SK-N-MC (cell line): ENCODE results near the gene ARIH2.

Experiments used
- EZH2 ChIP-seq: fragments of 200-600 bp; sonication (generic); IDR thresholded peaks from one replicate; pipeline ENCODE4 v1.6.1; 2017; ENCODE audit warnings: antibody characterized with exemption
- FOXP2 ChIP-seq: optimal IDR thresholded peaks from 2 replicates; pipeline ENCODE3; 2011; ENCODE audit warnings: mild to moderate bottlenecking, moderate library complexity; ENCODE audit not compliant: insufficient read depth; ENCODE audit errors: extremely low read length, control extremely low read depth
- POLR2AphosphoS5 ChIP-seq: IDR thresholded peaks from 2 replicates; pipeline ENCODE4 v1.6.1; 2012; ENCODE audit warnings: mild to moderate bottlenecking, low read depth, low read length, borderline replicate concordance

DNA sequence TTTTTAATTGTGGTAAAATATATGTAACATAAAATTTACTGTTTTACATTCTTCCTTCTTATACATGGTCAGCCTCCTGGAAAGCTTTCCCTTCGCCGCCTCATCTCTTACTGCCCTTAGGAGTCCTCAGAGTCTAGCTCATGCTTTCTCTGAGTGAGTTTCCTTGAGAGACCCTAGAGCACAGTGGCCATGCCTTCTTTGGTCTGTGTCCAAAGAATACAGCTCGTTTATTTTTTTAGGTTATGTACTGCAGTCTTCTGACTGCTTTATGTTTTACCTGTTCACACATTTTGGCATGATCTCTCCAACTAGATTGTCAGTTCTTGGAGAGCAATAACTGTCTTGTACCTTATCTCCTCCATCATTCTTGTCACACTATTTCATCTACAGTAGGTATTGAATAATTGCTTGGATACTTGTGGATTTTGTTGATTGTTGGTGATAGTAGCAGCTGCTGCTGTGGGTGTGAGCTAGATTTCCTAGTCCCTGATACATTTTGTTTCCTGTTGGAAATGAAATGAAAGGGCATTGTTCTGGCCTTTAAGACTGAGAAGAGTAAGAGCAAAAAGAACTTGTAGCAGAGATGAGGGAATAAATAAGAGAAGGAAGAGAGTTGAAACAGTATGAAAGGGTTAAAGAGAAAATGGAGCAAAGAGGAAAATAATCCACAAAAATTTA is 10.9 kb downstream of the ARIH2 start:
- TF ChIP-seq EZH2 (no peak), POLR2AphosphoS5 (no peak), FOXP2 (no peak)
